K562 (cell line): Measurements from ENCODE around the gene DENND1A. TPM values are rescaled to one million over a fixed set of nuclear protein-coding genes. Genes with fewer than 3 reads are reported as not detected.

Experiments used
- CREBBP ChIP-seq: IDR thresholded peaks from one replicate; pipeline ENCODE4 v1.6.1; 2012; ENCODE audit warnings: low read depth, mild to moderate bottlenecking, control low read depth, inconsistent platforms, low read length
- DACH1 ChIP-seq: fragments of 450-650 bp; IDR thresholded peaks from 2 replicates; pipeline ENCODE4 v1.6.1; 2018; ENCODE audit not compliant: partially characterized antibody
- ETV5 ChIP-seq: sonication (generic); formaldehyde crosslinking; IDR thresholded peaks from 2 replicates; pipeline ENCODE4 v1.4.0; 2020; ENCODE audit warnings: low read depth, mild to moderate bottlenecking, missing genetic modification reagents
- FOXK1 ChIP-seq: sonication (generic); formaldehyde crosslinking; IDR thresholded peaks from 2 replicates; pipeline ENCODE4 v1.8.0; 2022; ENCODE audit warnings: missing genetic modification reagents, mild to moderate bottlenecking, borderline replicate concordance
- FOXK2 ChIP-seq, 2 experiments: fragments of 450-650 bp; IDR thresholded peaks in 1 of 2; conservative IDR thresholded peaks in 1 of 2; 2 replicates each; pipeline ENCODE4 v1.6.1; 2016; ENCODE audit warnings: low read depth in 2 of 2, mild to moderate bottlenecking in 1 of 2
- GTF2A2 ChIP-seq: IDR thresholded peaks from 2 replicates; pipeline ENCODE4 v1.6.1; 2016; ENCODE audit warnings: mild to moderate bottlenecking, missing genetic modification characterization, missing compliant biosample characterization
- HDAC1 ChIP-seq, 2 experiments: fragments of 450-650 bp; IDR thresholded peaks; 2 replicates each; pipeline ENCODE4 v1.6.1; 2016 to 2017; ENCODE audit warnings: inconsistent platforms in 1 of 2, mild to moderate bottlenecking in 1 of 2, moderate library complexity in 1 of 2
- NFIC ChIP-seq: fragments of 450-650 bp; IDR thresholded peaks from 2 replicates; pipeline ENCODE4 v1.6.1; 2017; ENCODE audit warnings: mild to moderate bottlenecking, inconsistent platforms
- PURB ChIP-seq: sonication (generic); formaldehyde crosslinking; IDR thresholded peaks from 2 replicates; pipeline ENCODE4 v1.9.0; 2021; ENCODE audit warnings: low read depth, mild to moderate bottlenecking, missing genetic modification reagents
- RBM17 ChIP-seq: fragments of 200-400 bp; formaldehyde crosslinking; IDR thresholded peaks from 2 replicates; pipeline ENCODE4 v1.6.1; 2017; ENCODE audit warnings: low read depth, mild to moderate bottlenecking, low read length, borderline replicate concordance
- RERE ChIP-seq: sonication (generic); formaldehyde crosslinking; IDR thresholded peaks from 2 replicates; pipeline ENCODE4 v1.8.0; 2023; ENCODE audit warnings: missing genetic modification reagents, mild to moderate bottlenecking, borderline replicate concordance
- RFX7 ChIP-seq: fragments of 250-450 bp; sonication (Bioruptor Pico); IDR thresholded peaks from 2 replicates; pipeline ENCODE4 v1.5.1; 2021; ENCODE audit warnings: mild to moderate bottlenecking
- SMAD4 ChIP-seq: fragments of 250-450 bp; sonication (Bioruptor Pico); conservative IDR thresholded peaks from 2 replicates; pipeline ENCODE4 v1.8.0; 2021; ENCODE audit warnings: inconsistent platforms, mild to moderate bottlenecking, moderate library complexity
- USF1 ChIP-seq: sonication (generic); formaldehyde crosslinking; IDR thresholded peaks from 2 replicates; pipeline ENCODE4 v1.9.0; 2022; ENCODE audit warnings: mild to moderate bottlenecking, missing genetic modification reagents
- YY1 ChIP-seq, 3 experiments: IDR thresholded peaks; 2 replicates each; pipeline ENCODE4 v1.6.1; 2011; ENCODE audit warnings: low read length in 2 of 3, mild to moderate bottlenecking in 2 of 3, moderate library complexity in 2 of 3, borderline replicate concordance in 1 of 3, control low read depth in 1 of 3, low read depth in 1 of 3; ENCODE audit not compliant: insufficient read depth in 3 of 3, insufficient replicate concordance in 2 of 3, control insufficient read depth in 1 of 3, insufficient read length in 1 of 3; ENCODE audit errors: extremely low read depth in 1 of 3
- ZNF518B ChIP-seq: fragments of 250-450 bp; sonication (Bioruptor Pico); IDR thresholded peaks from 2 replicates; pipeline ENCODE4 v1.5.0; 2021; ENCODE audit warnings: mild to moderate bottlenecking, moderate library complexity
- ZNF584 ChIP-seq: fragments of 200-800 bp; sonication (Bioruptor generic); IDR thresholded peaks from 2 replicates; pipeline ENCODE4 v1.6.1; 2016; ENCODE audit warnings: low read depth, mild to moderate bottlenecking, missing genetic modification characterization, missing compliant biosample characterization
- ZNF780A ChIP-seq: fragments of 250-450 bp; sonication (Bioruptor Pico); IDR thresholded peaks from 2 replicates; pipeline ENCODE4 v1.5.0; 2021; ENCODE audit warnings: mild to moderate bottlenecking
- polyA plus RNA-seq, 8 experiments: library from polyadenylated mRNA; depleted of rRNA in 4 of 8; stranded (reverse) in 5 of 8; unstranded in 3 of 8; fragments of >200 nt; fragmentation: Nextera tagmentation in 2 of 8; fragmentation: Illumina TruSeq in 1 of 8; extraction: Ambion mirVana in 2 of 8; extraction: Trizol in 1 of 8; gene quantifications; 2 replicates each; pipeline versions ENCODE4 v1.2.1 to v1.2.3, GENCODE V29; 2011 to 2014; ENCODE audit warnings: inconsistent platforms in 1 of 8, missing spikeins in 1 of 8
- total RNA-seq, 7 experiments: library from RNA; depleted of rRNA in 6 of 7; stranded (reverse); fragments of >200 nt in 6 of 7; fragmentation: Illumina TruSeq in 2 of 7; extraction: Trizol in 2 of 7; gene quantifications; 2 replicates each; pipeline versions ENCODE4 v1.2.1 to v1.2.3, GENCODE V29; 2011 to 2021; ENCODE audit warnings: low replicate concordance in 1 of 7

The DENND1A gene
- total and polyA plus RNA-seq, 9 of the 15 experiments (the other 6 are each of a cell fraction or from before 2014, with no cell fraction given) = 7.6 to 29.5 (median 15.7) TPM

GRCh38 chr9:123353984-123354591, 575.8 kb downstream of the DENND1A start (continued):
- TF ChIP-seq YY1 (IDR thresholded peaks at IDR 0.05; ENCODE audit: borderline replicate concordance in 1 of 3, control insufficient read depth in 1 of 3, extremely low read depth in 1 of 3, insufficient read depth in 3 of 3, insufficient read length in 1 of 3, insufficient replicate concordance in 2 of 3, low read depth in 1 of 3, low read length in 2 of 3) (peak in 1 of 3 experiments; percentile 31), USF1 (CRISPR knock-in tag) (peak; percentile 82), RERE (CRISPR knock-in tag) (0 out of 2 replicates have a peak, but pooled peaks have one; percentile 3), RBM17 (no peak), ETV5 (0 out of 2 replicates have a peak, but pooled peaks have one; percentile 16), DACH1 (no peak), NFIC (no peak), PURB (CRISPR knock-in tag) (no peak), SMAD4 (peak; percentile 60), ZNF584 (CRISPR knock-in tag) (no peak), ZNF518B (CRISPR knock-in tag) (no peak), FOXK2 (conservative IDR thresholded peaks at IDR 0.05 in 1 of 2, IDR thresholded peaks at IDR 0.05 in 1 of 2; ENCODE audit: low read depth in 2 of 2) (no peak), ZNF780A (CRISPR knock-in tag) (no peak), CREBBP (no peak), RFX7 (no peak), GTF2A2 (no peak), HDAC1 (IDR thresholded peaks at IDR 0.05) (peak in 1 of 2 experiments; percentile 36; a peak in 1 of 4 replicates), FOXK1 (CRISPR knock-in tag) (no peak)
